ENCODE results near the gene SLC18A3.

The SLC18A3 gene

DNA sequence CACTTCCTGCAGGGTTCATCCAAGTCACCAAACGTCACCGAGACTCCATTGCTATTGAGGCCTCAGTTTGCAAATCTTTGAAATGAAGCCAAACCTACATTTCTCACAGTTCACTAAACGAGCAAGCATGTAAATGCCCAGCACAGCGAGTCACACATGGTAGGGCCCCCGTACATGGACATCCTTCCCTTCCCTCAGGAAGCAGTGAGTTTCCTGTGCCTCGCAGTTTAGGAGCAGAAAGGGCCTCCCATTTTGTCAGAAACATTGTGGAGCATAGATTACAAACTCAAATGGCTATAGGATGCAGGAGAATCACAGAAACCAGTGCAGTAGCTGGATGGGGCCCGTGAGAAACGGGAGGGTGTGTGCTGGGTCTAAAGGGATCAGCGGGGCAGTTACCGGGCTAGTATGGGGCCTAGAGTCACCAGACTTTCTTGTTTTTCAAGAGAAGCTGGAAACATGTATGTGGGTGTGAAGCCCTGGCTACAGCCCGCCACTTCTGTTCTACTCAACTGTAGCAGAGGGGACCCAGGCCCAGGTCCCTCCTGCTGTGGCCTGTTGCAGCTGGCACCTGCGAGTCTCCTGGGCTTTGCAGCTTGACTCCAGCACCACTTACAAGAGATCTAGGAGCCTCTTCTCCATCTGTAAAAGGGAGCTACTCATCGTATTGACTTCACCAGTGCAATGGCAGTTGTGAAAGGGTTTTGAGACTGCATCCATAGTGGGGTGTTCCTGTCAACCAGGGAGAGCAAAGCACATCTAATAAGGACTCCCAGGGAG, 14.2 kb upstream of the SLC18A3 start:
- DNase-seq (ENCODE audit: low read depth in 2 of 2): no peak

DNA sequence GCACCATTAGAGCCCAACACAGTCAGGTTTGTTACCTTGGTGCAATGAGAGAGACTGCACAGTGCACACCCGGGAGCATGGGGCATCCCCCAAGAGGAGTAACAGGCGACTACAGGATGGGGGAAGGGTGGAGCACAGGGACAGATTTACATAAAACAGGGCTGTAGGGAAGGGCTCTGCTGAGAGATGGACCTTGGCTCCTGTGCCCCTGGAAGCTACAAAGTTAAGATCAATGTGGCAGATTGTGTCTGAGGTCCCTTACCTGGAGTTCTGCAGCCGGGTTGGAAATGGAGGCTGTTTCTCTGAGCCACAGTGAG, 13.7 kb upstream of the SLC18A3 start:
- DNase-seq (ENCODE audit: low read depth in 2 of 2): no peak

DNA sequence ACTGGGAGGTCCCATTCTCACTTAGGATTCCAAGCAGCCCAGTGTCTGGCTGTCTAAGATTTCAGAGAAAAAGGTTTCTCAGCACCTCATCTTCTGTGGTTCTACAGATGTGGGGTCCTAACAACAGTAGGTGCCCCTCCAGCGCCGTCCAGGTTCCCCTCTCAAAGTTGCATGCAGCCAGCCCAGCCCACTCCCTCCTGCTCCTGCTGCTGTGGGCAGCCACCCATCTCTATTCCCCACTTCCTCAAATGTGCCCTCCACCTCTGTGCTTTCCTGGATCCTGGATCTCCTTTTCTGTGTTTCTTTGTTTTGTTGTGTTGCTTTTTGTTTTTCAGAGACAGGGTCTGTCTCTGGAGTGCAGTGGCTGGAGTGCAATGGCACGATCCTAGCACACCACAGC, 13.3 kb upstream of the SLC18A3 start:
- DNase-seq (ENCODE audit: low read depth in 2 of 2): no peak

DNA sequence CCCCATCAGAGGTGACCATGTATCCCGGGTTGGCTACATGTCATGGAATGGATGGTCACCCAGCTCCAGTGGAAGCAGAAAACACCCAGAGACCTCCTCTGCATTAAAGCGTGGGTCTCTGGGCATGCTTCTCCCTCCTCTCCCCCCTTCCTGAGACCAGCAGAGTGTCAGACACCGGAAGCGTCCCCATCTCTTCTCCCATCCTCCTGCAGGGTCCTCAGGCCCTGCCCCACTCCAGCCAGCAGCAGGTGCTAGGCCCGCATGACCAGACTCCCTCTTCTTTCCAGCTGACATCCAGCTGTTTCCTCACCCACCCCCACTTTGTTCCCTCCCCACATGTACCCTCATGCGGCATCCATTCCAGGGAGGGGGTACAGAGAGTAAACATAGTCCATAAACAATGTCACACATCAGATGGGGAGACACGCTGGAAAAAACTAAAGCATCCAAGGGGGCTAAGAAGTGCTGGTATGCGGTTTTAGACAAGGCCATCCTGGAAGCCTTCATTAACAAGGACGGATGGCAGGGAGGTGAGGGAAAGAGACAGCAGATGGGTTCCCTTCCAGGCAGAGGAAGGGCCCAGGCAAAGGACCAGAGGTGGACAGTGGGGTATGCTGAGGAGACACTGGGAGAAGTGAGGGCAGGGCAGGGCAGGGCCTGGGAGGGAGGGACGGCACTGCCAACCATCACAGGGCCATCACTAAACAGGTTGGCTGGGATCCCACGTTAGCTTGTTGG, 12.5 kb upstream of the SLC18A3 start:
- DNase-seq (ENCODE audit: low read depth in 2 of 2): no peak

DNA sequence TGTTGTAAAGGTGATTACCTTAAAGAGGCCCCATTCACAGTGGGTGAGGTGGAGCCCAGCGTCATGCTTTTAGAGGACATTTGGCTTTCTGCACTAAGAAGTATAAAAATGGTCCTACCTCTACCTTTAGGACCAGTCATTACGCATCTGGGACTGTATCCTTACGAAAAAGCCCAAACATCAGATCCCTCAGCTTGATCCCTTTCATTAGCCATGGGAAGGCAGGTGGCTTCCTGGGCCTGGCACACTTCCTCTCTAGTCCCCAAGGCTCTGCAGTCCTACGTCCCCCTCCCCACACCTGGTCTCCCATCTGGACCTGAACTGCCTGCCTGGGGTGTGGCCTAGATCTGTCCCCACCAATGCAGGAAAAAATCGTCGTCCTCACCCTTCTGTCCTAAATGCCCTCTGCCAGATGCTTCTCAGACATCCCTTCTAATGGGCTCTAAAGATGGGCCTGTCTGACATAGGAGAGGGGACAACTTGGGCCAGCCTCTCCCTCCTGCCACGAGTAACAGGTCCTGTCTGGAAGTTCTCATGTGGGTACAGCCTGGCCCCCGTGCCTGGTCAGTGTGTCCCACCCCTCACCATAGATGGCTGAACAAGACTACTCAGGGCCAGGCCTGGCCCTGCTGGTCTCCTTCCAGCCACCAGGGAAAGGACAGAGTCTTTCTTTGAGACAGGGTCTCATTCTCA, 11.8 kb upstream of the SLC18A3 start:
- no peak for DNase-seq (ENCODE audit: low read depth in 2 of 2)

DNA sequence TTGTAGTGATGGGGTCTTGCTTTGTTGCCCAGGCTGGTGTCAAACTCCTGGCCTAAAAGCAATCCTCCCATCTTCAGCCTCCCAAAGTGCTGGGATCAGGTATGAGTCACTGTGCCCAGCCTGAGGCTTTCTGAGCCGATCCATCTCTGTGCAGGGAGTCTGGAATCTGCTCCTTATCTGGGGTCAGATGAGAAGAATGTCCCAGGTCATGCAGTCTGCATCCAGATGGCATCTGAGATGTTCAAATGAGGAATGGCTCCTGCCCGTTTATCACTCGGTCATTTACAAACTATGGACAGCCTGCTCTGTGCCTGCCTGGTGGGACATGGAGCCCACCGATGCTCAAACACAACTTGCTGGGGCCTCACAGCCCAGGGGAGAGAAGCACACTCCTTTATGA, 11.1 kb upstream of the SLC18A3 start:
- DNase-seq (ENCODE audit: low read depth in 2 of 2): no peak

DNA sequence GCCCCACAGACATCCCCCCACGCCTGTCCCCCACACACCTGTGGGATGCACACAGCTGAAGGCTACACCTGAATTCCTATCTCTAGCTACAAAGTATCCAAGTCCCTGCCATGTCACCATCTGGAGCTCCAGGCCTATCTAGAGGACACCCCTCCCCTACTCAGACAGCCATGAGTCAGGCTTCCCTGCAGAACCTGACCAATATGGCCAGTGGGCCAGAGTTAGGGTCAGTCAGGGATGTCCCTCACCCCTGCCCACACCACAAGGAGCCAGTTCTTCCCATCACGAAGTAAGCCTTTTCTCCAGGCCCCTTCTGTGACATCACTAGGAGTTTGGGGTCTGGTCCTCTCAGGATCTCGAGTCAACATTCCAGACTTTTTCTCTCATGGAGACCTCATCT, 10.6 kb upstream of the SLC18A3 start:
- no peak for DNase-seq (ENCODE audit: low read depth in 2 of 2)

DNA sequence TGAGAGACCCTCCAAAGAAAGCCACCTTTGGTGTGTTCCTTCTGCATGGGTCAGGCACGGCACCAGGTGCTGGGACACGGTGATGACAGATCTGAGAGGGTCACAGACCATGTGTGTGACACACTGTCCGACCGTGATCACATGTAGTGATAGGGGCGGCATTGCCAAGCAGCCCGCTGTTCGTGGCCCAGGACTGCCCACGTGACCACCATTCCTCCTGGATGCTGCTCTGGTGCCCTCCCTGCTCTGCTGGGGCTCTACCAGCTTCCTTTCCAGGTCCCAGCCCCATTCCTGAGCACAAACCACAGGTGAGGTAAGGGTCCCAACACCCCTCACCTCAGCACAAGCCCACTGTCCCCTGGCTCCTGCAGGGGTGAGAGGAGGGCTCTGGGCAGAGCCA, 10.1 kb upstream of the SLC18A3 start:
- no peak for DNase-seq (ENCODE audit: low read depth in 2 of 2)

DNA sequence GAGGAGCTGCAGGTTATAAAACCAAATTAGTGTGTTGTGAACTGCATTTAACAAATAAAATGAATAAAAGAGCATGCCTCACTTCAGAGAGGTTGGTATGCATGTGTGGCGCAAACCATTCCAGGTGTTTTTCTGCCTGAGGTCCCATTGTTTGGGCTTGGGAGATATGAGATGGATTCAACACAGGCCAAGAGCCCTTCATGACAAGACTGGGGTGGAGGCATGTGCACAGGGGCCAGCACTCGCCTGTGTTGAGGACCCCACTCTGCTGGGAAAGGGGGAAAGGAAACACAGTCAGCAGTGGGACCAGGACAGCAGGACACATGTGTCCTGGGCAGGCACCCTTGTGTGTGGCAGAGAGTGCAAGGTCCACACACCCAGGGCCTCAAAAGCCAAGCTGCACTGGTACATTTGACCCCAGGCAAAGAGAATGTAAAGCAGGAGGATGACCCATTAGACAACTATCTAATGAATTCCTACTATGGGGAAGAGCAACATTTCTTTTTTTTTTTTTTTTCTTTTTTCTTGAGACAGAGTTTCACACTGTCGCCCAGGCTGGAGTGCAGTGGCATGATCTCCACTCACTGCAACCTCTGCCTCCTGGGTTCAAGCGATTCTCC, 9.2 kb upstream of the SLC18A3 start:
- DNase-seq (ENCODE audit: low read depth in 2 of 2): no peak

DNA sequence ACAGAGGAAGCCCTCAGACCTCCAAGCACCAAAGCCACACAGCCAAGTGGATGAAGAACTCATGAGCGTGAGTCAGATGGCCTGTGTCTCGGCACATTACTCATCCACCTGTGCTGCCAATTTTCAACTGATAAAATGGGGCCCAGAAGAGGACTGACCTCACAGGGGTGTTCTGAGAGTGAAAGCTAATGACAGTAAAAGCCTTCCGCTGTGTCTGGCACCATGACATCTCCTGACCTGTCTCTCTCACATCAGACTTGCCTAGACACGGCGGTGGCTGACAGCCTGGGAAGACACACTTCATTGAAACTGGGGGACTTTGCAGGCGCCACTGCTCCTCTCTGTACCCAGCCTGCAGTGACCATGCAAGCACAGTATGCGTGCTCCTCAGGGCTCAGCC, 8.3 kb upstream of the SLC18A3 start:
- no peak for DNase-seq (ENCODE audit: low read depth in 2 of 2)

DNA sequence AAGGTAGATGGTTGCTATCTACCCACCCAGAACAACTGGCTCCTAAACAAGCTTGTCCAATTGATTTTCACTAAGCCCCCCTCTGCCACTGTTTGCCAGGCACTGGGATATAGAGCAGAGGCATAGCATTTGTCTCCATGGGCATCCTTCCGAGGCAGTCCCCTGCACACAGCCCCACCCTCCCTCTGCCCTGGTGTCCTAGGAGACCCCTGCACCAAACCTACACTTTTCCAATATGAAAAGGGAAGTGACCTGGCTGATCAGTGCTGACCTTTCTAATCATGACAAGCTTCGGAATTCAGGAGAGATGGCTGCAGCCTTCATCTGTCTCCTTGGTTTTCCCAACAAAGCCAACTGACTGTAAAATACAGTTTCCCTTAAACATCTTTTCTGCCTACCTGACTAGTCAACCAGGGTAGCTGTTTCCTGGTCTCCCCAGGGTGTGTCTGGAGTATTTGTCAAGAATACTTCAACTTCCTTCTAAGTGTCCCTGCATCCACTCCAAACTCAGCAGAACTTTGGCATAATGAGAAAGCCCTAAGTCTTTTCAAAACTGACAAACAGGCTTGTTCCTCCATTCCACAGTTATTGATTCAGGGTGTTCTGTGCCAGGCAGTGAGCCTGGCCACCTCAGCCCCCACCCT, 7.6 kb upstream of the SLC18A3 start:
- DNase-seq (ENCODE audit: low read depth in 2 of 2): no peak

DNA sequence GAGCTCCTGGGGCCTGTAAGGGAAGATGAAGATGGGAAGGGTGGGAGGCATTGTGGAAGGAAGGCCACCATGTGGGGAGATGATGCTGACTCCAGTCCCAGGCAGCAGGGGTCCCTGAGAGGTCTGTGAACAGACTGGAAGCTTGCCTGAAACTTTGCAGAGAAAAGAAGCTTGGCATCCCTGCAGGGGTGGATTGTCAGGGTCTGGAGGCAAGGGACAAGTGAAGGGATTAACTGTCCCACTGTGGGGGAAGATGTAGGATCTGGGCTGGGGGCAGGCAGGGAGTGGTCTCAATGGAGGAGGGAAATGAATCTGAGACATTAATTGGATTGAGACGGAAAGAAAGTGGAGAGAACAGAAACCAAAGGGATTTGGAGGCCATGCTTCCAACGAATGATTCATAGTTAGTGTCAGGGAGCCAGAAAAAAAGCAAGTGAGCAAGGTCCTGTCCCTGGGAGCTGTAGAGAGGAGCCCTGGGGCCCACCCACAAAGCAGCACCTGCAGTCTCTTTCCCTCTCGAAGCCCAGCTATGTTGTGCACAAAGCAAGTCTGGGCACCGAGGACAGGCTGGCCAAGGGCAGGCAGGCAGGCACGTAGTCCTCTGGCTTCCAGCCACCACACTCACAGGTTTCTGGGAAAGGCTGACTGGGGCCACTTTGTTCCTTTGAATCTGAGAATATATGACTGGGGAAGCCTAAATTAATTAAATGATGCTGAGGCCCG, 4.7 kb upstream of the SLC18A3 start:
- no peak for DNase-seq (ENCODE audit: low read depth in 2 of 2)

DNA sequence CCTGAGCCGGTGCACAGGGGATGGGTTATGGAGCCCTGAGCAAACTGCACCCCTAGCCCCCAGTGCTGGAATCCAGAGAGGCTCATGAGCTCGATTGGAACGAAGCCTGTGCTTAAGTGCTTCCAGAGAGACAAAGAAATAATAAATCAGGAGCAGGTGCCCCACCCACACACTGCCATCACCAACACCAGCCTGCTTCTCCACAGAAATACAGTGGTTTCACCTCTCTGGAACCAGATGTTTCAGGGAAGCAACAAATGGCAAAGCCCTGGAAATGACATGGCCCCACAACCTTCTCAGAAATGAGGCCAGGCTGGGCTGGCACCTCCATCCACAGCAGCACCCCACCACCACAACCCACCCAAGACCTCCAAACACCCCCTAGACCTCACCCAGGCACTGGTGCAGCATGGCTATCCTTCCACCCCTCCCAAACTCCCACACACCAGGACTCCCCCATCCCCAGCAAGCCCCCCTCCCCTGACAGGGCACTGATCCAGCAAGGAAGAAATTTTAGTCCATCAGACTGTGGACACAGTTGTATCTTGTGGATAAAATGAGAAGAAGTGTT, 4.1 kb upstream of the SLC18A3 start:
- no peak for DNase-seq (ENCODE audit: low read depth in 2 of 2)

DNA sequence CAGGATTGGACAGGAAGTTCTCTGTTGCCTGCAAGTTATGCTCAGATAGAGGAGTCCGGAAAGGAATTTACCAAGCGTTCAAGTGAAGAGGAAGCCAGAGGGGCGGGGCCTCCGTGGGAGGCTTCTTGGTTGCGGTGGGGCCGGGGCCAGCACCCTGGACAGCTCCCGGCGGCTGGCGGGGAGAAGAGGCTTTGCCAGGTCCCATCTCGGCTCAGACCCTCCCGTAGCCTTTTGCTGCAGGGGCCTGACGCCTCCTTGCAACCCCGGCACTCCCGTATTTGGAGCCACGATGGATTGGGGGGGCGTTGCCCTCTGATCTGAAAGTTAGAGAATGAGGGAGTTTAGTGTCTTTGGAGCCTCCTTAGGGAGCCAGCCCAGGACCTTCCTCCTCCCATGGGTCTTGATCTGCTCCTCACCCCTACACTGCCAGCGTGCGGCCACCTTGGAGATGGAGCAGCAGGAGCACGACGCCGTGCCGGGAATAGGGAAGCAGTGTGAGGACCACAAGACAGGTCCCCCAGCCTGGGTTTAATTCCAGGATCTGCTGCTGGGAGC, 3.1 kb upstream of the SLC18A3 start:
- DNase-seq (ENCODE audit: low read depth in 2 of 2): peak; percentile 15 to 51

DNA sequence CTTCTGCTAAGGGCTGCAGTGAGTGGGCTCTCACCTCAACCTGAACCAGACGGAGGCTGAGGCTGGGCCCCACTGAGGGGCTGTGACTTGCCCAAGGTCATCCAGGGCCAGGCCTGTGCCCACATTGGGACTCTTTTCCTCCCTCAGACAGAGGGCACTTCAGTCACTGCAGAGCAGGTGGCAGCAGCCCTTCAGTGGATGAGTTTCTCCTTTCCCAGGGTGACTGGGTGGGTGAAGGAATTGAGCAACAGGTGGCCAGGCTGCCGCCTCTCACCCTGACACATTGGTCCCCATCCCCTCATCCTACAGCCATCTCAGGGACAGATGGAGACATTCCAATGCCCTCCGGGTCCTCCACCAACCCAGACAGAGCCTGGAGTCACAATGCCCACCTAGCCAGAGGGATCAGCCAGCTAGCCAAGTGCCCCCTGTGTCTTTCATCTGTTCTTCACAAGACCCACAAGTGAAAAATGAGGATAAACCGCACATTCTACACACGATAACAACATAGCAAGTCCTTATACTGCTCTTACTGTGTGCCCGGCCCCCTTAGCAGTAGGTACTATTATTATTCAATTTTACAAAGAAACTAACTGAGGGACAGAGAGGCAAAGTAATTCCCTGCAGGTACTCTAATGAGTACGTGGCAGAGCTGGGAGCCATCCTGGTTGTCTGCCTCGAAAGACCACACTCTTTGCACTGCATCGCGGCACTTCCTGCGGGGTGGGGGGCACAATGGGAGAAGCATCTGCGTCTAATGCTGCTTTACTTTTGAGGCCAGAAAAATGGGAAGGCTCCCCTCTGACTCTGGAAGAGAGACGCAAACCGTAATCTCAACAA, 1.7 kb upstream of the SLC18A3 start:
- DNase-seq (ENCODE audit: low read depth in 2 of 2): no peak

DNA sequence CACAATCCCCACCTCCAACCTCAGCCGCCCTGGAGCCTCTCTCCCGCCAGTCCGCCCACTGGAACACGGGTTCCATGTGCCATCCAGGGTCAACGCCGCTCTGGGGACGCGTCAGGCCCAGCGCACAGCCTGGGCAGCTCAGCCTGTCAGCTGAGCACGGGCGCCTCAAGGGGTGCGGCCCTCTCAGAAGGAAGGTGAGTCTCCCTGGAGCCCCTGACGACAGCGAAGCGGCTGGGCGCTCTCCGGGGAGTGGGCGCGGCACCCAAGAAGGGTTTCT, 1.2 kb upstream of the SLC18A3 start:
- no peak for DNase-seq (ENCODE audit: low read depth in 2 of 2)

DNA sequence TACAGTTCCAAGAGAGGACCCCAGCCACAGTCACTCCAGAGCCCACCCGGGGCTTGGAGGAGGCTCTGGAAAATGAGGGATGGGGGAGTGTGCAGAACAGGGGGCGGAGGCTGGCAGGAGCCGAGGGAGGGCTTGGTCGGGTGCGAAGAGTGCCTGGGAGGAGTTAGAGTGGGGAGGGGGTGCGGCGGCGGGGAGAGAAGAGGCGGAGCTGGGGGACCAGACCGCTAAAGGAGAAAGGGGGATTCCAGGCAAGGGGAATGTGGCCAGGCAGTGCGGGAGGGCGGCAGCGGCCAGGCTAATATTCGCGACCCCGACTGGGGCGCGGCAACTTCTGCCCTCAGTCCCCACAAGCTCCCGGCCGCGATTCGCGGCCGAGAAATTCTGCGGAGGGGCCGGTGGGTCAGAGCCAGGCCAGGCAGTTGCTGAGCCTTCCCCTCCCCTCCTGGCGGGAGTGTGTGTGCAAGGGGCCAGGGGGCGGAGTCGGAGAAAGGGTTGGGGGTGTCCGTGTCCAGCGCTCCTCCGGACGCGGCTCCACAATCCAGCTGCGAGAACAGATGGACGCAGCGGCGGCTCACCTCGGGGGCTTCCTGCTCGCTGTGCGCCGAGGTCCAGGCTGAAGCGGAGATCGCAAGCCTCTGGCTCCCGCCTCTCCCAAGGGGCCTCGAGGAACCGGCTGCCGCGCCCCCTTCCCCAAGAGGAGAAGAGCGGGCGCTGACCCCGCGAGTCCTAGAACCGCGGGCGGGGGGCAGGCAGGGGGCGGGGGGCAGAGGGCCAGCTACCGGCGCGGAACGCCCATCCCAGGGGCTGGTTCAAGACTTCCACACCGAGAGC, 612 bp upstream of the SLC18A3 start:
- DNase-seq (ENCODE audit: low read depth in 2 of 2): no peak

DNA sequence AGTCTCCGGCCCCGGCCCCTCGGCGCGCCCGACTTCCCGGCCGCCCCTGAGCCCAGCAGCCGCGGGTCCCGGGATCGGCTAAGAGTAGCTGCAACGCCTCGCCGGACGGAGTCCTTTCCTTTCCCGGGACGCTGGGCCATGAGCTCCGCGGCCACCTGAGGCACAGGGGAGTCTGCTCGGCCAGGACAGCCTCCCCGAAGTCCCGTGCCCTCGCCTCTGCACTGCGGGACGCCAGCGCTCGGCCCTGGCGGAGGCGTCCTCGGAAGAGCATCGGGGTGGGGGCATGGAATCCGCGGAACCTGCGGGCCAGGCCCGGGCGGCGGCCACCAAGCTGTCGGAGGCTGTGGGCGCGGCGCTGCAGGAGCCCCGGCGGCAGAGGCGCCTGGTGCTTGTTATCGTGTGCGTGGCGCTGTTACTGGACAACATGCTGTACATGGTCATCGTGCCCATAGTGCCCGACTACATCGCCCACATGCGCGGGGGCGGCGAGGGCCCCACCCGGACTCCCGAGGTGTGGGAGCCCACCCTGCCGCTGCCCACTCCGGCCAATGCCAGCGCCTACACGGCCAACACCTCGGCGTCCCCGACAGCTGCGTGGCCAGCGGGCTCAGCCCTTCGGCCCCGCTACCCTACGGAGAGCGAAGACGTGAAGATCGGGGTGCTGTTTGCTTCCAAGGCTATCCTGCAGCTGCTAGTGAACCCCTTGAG, 502 bp downstream of the SLC18A3 start:
- no peak for DNase-seq (ENCODE audit: low read depth in 2 of 2)

Measured in stimulated activated CD4-positive, alpha-beta T cell treated with anti-CD3 and anti-CD28 coated beads, Interleukin-1b, Interleukin-23, amount 100 ng/mL, for 4 hours (primary cell).